COLO668 (cell line): Measurements from ENCODE around the gene EXOSC5.
"Not testable (repeated sequence)": the region's sequence is repeated elsewhere in the genome, so short reads cannot be mapped to it uniquely, and the experiment has no call there.

Experiments used
- DNase-seq: peaks from one replicate; lab custom pipeline; 2025; ENCODE audit not compliant: unreplicated experiment; lab: John Stamatoyannopoulos, UW

EXOSC5 gene

DNA sequence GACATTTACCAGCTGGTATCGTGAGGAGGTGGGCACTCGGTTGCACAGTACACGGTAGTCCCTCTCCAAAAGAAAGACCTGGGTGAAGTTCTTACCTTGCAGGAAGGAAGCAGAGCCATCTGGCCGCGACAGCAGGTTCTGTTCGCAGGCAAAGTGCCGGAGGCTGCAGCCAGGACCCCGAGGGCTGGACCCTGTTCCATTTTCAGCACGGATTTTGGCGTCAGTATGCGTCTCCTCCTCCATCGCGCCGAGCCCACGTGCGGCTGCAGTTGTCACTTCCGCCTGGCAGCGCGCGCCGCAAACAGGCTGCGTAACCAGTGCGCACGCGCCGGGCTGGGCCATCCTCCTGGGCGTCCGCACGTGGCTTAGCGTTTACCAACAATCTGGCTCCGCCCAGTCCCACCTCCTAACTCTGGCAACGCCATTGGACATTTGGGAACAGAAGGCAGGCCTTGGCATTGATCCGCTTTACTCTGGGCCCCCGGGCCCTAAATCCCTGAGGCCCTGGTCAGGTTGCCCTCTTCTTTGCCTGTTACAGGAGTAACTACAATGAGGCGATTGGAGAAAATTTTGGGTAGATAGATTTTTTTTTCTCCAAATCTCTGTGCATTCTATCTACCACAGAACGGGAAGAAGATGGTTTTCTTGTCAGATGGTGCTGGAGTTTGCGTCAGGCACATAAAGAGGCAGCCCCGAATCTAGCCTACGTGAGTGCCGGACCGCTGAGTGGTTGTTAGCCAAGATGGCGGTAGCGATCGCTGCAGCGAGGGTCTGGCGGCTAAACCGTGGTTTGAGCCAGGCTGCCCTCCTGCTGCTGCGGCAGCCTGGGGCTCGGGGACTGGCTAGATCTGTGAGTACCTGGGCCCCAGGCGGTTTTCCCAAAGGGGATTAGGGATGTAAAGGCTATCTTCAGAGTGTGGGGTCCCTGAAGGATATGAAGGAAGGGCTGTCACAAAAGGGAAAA is at the start of gene EXOSC5, which contains the start of gene BCKDHA:
EXOSC5 (minus strand) TSS at position 274 of the 964 bp plus-strand sequence; CDS start at position 243, 31 bp downstream.
BCKDHA (plus strand) TSS at position 733 of the 964 bp plus-strand sequence; CDS start at position 743, 10 bp downstream.
- peak; percentile 99 for DNase-seq

DNA sequence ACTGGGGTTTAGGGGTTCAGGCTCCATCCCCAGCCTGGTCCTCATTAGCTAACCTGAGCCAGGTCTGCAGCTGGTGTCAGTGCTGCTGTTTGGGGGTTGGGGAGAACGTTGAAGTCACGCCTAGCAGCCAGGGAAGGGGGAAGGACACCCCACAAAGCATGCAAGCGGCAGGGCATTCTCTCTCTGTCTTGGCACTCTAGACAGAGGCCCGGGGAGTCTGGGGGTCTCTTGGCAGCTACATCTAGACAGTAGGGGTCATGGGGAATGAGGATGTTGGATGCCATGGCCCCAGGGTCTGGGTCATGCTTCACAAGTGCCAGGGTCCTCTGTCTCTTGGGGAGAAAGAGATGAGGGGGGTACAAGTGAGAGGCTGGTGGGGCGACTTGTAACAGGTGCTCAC is 48.4 kb upstream of the EXOSC5 start:
- DNase-seq = no peak

DNA sequence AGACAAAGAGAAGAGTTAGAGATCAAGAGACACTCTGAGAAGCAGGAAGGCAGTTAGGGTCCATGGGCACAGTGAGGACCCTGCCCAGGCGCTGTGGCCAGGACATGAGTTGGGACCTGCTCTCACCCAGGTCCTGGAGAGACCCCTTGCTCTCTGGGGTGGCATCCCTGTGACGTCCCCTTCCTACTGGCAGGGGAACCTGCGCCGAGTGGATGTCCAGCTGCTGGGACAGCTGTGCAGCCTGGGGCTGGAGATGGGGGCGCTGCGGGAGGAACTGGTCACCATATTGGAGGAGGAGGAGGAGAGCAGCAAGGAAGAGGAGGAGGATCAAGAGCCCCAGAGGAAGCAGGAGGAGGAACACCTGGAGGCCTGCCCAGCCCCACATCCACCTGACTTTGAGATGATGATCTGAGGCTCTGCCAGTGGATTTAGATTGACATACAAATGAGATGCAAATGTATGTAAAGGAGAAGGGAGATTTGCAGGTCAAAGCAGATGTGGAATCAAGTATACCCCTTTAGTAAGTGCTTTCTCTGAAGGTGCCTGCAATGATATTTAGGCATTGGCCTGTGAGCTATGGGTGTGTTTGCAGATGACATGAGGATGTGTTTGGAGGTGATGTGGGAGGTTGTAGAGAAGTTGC is 46.8 kb upstream of the EXOSC5 start:
- DNase-seq = no peak

DNA sequence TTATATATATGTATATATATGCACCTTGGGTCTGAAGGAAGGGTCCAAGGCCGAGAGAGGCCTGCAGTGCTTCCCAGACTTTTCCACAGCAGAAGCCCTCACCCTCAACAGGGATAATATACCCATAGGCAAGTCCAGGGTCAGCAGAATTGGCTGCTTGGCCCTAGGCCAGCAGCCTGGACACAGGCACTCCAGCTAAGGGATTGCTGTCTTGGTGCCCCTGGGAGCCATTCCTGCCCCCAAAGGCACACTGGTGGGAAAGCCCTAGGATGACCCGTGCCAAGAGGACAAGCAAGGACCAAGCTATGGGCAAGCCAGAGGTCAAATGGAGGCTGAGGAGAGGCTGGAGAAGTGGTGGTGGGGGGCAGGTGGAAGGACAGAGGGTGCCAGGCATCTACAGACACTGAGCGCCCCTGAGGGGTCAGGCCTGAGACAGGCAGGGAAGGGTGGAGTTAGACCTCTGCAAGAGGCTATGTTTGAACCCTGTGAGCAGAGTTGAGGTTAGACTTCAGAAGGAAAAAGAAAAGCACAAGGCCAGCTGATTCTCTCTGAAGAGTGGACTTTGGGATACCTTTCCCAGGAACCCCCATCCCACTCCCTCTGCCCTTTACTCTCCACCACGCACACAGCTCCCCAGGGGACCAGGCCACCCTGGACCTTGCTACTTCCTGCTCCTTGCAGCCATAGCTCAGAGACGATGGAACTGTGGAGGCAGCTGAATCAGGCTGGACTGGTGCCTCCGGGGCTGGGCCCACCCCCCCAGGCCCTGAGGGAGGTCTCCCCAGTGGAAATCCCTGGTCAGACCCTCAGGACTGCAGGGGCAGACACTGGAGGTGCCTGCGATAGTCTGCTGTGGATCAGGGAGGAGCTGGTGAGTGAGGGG is 45.6 kb upstream of the EXOSC5 start, which contains the start of gene ERICH4:
ERICH4 (plus strand) TSS at position 684 of the 883 bp plus-strand sequence; CDS start at position 698, 14 bp downstream.
- no peak for DNase-seq

DNA sequence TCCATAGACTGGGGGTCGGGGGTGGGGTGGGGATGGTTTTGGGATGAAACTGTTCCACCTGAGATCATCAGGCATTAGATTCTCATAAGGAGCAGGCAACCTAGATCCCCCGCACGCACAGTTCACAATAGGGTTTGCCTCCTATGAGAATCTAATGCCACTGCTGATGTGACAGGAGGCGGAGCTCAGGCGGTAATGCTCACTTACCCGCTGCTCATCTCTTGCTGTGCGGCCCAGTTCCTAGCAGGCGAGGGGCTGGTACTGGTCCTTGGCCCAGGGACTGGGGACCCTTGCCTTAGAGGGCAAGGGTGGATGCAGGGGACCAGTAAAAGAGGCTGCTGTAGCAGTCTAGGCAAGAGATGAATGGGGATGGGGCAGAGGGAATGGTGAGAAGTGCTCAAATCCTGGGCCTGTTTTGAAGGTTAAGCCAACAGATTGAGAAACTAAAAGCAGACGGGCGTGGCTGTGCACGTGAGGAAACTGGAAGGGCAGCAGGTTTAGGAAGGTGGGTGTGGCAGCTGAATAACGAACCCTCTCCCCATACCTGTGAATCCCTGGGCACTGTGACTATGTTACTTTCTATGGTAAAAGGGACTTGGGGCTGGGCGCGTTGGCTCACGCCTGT is 44.3 kb upstream of the EXOSC5 start:
- no peak for DNase-seq

DNA sequence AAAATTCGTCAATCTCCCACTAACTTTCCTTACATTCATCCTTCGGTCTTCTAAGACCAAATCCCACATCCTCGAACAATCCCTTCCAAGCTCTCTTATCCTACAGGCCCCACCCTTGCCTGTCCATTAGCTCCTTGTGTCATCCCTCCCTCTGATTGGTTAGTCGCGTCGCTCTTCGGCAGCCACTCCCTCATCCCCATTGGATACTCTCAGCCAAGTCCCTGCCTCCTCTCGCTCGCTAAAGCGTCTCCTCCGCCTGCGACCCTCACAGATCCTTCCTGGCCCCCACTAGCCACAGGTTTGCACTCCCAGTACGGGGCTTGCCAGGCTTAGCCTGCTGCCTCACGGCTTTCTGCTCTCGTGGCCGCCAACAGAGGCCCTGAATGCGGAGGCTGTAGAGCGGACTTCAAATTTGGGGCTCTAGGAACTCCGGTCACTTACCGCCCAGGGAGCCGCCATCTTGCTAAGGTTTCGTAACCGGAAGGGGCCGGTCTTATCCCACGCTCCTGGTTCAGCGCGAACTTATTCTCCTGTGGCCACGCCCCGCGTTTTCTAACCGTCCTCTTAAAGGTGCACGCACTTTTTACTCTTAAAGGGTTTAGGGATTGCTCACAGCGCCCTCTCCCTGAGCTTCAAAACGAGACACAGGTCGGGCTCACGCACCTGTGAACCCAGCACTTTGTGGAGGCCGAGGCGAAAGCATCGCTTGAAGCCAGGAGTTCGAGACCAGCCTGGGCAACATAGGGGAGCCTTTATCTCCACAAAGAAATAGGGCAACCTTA is 42.5 kb upstream of the EXOSC5 start, which contains the start of gene DMAC2:
DMAC2 (minus strand) TSS at position 472 of the 782 bp plus-strand sequence; CDS start at position 459, 13 bp downstream.
- peak; percentile 98 for DNase-seq

DNA sequence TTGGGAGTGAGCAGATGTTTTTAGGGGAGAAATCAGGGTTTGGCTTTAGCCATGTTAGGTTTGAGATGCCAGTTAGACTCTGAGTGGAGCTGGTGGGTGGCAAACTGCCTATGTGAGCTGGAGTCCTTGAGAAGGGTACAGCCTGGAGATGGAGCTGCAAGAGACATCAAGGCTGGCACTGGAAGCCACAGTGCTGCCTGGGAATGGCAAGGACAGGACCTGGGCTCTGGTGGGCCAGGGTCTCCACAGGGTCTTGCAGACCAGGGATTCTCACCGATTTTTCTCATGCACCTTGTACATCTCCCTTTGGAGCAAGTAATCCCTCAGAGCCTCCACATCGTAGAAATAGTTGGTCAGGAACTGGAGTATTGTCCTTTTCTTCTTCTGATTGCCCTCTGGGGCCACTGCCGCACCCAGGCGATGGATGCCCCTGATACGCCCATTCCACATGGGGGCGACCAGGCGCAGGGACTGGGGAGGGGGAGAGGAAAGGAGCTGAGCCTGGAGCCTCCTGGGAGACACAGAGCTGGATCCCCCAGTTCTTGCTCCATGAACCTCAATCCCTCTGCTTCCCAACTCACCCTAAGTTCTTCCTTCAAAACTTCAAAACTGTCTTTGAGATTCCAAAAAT is 40.9 kb upstream of the EXOSC5 start:
- no peak for DNase-seq

DNA sequence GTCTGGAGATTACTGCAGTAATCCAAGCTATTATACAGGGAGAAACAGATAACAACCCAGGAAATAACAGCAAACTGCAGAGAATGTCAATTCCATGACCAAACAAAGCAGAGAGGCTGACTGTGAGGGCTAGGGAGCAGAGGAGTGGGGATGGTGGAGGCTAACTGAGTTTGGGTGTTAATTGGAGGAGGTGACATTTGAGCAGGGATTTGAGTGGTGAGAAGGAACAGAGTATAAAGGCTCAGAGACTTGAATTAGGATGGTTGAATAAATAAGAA is 39.5 kb upstream of the EXOSC5 start:
- DNase-seq = no peak

DNA sequence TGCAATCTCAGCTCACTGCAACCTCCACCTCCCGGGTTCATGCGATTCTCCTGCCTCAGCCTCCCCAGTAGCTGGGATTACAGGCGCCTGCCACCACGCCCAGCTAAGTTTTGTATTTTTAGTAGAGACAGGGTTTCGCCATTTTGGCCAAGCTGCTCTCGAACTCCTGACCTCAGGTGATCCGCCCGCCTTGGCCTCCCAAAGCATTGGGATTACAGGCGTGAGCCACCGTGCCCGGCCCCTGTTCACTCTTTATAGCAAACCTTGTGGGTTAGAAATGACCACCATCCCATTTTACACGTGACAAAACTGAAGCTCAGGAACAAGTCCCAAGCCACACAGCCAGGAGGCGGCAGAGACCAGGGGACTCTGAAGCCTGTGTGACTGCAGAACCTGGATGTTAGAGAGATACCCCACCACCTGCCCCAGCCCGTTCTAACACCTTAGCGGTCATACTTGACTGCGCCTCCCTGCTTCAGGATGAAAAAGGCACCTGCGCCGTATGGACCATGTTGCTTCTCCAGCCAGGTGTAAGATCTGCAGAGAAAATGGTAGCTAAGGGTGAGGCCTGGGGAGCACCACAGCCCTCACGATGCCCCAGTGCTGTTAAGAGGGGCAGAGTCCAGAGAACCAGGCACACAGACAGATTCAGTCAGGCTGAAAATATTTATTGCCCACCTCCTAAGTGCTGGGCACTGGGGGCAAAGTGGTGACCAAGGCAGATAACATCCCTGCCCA is 38.9 kb upstream of the EXOSC5 start:
- DNase-seq = no peak

DNA sequence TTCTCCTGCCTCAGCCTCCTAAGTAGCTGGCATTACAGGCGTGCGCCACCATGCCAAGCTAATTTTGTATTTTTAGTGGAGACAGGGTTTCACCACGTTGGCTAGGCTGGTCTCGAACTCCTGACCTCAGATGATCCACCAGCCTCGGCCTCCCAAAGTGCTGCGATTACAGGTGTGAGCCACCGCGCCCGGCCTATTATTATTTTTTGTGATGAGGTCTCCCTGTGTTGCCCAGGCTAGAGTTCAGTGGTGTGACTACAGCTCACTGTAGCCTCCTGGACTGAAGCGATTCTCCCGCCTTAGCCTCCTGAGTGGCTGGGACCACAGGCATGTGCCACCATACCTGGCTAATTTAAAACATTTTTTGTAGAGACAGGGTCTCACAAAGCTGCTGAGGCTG is 38.2 kb upstream of the EXOSC5 start:
- DNase-seq = not testable (repeated sequence)

DNA sequence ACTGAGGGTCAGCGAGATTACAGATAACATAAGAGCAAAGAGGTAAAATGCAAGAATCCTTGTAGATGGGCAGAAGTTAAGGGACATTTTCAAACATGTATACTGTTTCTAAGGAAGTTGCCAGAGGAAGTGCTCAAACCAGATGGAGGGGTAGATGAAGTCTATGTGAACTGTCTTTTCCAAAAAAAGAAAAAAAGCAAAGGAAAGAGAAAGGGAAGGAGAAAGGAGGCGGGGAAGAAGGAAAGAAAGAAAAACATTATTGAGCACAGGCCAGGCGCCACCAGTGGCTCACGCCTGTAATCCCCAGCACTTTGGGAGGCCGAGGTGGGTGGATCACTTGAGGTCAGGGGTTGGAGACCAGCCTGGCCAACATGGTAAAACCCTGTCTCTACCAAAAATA is 37.3 kb upstream of the EXOSC5 start:
- no peak for DNase-seq

DNA sequence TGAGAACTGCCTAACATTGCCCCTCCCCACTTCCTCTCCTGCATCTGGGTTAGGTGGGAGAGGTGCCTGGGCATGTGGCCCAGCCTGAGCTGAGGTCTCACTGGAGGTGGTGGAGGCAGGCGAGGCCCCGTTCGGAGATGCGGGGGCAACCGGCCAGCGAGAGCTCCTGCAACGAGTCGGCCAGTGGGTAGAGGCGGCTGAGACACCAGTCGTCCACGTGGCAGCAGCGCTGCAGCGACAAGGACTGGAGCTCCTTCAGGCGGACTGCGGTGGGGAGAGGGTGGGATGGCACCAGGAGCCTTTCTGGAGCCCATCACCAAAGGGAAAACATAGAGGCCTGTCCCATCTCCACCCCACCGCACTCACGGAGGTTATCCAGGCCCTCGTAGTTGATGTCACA is 36.0 kb upstream of the EXOSC5 start:
- DNase-seq = no peak

DNA sequence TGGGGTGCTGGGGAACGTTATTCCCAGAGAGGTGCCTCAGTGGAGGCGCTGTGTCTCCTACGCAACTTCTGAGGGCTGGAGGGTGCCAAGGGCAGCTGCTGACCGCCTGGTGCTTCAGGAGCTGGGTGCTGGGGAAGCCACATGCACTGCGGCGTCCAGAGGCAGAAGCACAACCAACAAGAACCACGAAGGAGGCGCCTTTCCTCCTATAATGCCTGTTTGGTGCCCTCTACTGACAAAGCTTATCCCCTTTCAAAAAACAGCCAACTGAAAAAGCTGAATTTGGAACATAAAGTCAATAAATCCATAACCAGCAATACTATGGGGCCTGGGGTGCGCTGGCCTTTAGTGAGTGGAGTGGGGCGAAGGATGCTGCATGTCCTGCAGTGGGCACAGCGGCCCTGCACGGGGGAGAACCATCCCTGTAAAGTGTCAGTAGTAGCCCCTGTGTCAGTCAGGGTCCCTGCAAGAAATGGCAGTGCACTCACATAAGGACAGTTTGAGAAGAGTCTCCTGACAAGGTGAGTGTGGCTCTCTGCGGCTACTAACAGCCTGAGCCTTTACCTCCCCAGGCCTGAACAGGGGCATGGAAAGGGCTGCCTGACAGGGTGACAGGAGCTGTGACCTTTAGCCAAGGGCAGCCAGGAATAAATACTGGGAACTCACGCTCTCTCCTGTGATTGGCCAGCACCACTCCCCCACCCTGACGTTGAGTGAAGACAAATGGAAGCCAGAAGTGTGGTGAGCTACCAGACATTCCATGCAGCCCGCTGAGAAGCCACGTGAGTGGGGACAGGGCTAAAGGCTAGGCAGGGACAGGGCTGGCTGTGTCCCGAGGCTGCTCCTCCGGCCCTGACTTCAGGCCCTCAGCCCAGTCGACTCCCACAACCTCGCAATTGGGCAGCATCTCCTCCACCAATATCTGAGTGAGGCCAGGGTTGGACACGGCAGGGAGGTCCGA is 34.5 kb upstream of the EXOSC5 start:
- peak; percentile 3 for DNase-seq

DNA sequence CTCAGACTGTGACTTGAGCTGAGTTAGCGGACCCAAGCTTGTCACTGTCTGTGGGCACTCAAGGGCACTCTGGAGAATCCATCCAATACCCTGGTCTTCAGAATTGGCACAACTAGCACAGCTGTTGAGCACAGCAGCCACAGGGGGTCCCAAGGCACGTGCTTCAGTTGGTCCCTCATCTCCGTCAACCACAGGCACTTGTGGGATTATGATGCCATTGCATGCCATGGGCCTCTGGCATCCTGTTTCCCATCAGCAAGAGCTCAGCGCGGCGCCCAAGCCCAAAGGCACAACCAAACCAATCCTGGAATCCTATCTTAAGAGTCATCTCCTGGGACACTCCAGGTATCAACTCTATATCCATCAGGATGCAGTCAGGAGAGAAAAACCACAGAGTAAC is 33.8 kb upstream of the EXOSC5 start:
- no peak for DNase-seq

DNA sequence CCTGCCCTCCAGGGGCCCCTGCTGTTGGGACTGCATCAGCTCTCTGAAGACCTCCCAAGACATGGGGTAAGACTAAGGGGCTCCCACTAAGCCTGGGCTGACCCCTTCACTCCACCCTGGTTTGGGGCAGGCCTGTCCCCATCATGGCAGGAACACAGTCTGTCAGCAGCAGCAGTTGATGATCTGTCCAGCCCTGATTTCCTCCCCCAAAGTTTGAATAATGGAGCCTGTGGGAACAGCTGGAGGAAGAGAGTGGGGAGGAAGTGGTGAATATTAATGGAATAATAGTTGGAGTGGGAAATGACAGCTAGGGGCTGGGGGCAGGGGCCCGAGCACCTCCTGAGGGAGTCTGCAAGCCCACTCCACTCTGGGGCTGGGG is 31.3 kb upstream of the EXOSC5 start:
- no peak for DNase-seq

DNA sequence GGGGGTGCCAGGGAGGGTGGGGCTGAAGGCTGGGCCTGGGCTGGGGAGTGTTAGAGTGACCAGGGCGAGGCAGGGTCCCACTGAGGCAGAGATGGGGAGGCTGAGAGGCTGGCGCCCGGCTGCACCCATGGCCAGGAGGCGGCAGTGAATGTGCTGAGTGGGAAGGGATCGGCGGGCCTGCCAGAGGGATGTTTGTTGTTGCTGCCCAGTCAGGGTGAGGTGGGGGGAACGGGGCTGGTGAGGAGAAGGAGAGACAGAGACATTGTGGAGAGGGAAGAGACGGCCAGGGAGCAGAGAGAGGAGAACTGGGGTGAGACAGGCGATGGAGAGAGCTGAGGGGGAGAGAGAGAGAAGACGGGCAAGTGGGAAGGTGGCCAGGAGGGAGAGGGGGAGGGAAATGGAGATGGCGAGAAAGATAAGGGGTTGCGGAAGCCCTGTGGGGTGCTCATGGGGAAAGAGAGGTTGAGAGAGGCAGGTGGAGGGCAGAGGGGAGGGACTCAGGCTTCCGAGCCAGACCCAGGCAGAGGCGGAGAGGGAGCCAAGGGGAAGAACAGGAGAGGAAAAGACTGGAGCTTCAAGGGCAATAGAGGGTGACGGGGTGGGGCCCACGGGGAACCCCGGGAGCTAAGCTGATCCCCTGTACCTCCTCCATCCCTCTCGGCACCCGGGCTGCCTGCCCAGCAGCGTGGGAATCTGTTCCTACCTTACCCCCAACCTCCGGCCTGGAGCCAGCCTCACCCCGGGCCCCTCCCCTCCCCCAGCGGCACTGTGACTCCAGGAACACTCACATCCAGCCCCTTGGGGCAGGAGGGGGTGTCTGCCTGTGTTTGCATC is 30.7 kb upstream of the EXOSC5 start:
- DNase-seq = peak; percentile 54
